ENCODE measurements around the gene PRRC2A. TPM values are rescaled to one million over a fixed set of nuclear protein-coding genes. Genes with fewer than 3 reads are reported as not detected.

PRRC2A gene
- total and polyA plus RNA-seq, 4 experiments from 2014 or later: 0.09 to 218 (median 113) TPM

- CTCF ChIA-PET (ENCODE audit: partially characterized antibody): no interaction called here
- intact Hi-C loops (cut with micrococcal nuclease): loop anchor here (1.0 to 10.0 kb wide), 3 partner anchors 8 to 1545 kb away; partner anchors contain the start of genes BAG6, HSD17B8, PSMB8 and RING1
Observed at GRCh38 chr6:31659649-31660380, 39.3 kb downstream of the PRRC2A start.

DNA sequence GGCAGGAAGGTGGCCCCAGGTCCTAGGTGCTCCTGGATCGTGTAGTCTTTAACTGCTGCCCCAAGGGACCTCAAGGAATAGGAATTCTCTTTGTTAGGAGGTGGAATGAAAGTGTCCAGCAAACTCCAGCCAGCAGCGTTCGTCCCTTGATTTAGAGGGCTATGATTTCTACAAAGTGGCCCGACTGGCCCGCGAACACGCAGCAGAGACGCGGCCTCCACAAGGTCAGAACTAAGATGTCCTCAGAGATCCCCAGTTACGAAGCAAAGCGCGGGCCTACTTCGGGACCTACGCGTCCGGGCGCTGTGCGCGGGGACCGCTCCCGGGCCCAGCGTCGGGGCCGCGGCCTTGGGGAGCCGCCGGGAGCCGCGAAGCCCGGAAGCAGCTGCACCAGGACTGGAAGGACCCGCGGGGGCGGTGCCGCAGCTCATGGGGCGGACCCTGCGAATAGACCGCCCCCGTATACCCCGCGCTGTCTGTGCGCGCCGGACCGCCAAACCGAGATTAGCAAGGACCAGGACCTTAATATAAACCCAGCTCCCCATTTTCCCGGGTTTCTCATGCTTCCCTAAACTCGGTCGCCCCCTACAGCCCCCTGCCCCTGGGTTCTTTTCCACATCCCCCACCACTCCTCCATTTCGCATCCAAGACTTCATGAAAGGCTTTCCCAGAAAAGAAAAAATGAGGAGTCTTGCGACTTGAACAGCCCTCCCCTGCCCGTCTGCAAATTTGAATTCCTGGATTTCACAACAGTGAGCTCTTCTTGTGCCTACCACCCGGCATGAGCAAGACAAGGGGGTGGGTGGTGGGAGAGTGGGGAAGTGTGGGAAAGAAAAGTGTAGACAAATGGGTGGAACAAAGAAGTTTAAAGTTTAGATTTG is 40.1 kb downstream of the PRRC2A start, which contains the start of gene C6orf47:
Gene C6orf47, minus strand, starts transcription at position 398 of the 881 bp plus-strand sequence. CDS start 831 bp downstream, outside the sequence.
- ChIA-PET CTCF (ENCODE audit: partially characterized antibody) (interaction anchor here (0.8 kb wide), 1 partner anchor 63 kb away, joined by 3 read pairs; no protein-coding TSS in a partner anchor), POLR2A (ENCODE audit: partially characterized antibody) (interaction anchor here (0.5 to 8.6 kb wide), 28 partner anchors 7 to 1311 kb away, joined by 3 to 269 read pairs (median 4); partner anchors contain the start of genes ABHD16A, APOM, BAG6 and CLIC1)
- Mint-ChIP-seq H3K4me3 (peak within 1 kb of the TSS; percentile 86 to 93 (median 92)), H3K4me1 (peaks cover 48 to 87% (median 66%) of the 10 kb centered on the region in 4 donors), H3K9me3 (peaks cover 0 to 2% (median 0%) of the 10 kb centered on the region in 8 donors), H3K36me3 (peaks cover 18 to 59% of the 10 kb centered on the region in 2 donors), H3K27ac (peak within 1 kb of the TSS; percentile 88 to 95 (median 91)), H3K27me3 (no peaks in the 10 kb centered on the region)
- Histone ChIP-seq H3K4me3 (ENCODE audit: low read length in 2 of 2) (peak within 1 kb of the TSS; percentile 71 to 83), H3K27me3 (ENCODE audit: insufficient read depth, low read length) (no peaks in the 10 kb centered on the region), H3K9me3 (ENCODE audit: control insufficient read depth in 1 of 2, low read length in 2 of 2) (no peaks in the 10 kb centered on the region), H3K27ac (ENCODE audit: low read depth, low read length) (peak within 1 kb of the TSS; percentile 84), H3K4me1 (ENCODE audit: insufficient read depth, low read length) (peaks cover 61% of the 10 kb centered on the region), H3K36me3 (ENCODE audit: insufficient read depth, low read length) (peaks cover 13% of the 10 kb centered on the region)
- intact Hi-C loops (cut with micrococcal nuclease): loop anchor here (1.0 to 10.0 kb wide), 2 partner anchors 8 to 1544 kb away; partner anchors contain the start of genes BAG6, HSD17B8, RING1 and RXRB
- peak; percentile 64 to 76 (median 66) for DNase-seq

More at GRCh38 chr6:31659649-31660380, 39.3 kb downstream of the PRRC2A start:
- POLR2A ChIA-PET (ENCODE audit: partially characterized antibody): interaction anchor here (0.7 to 8.6 kb wide), 18 partner anchors 6 to 243 kb away, joined by 3 to 269 read pairs (median 4); partner anchors contain the start of genes ABHD16A, APOM, BAG6 and DDX39B
- H3K4me3 ChIP-seq (ENCODE audit: low read length in 2 of 2): peak overlapping the region; percentile 71 to 83
- H3K4me3 Mint-ChIP-seq: peak overlapping the region; percentile 86 to 93 (median 92)
- H3K9me3 ChIP-seq (ENCODE audit: control insufficient read depth in 1 of 2, low read length in 2 of 2): no peaks in the 10 kb centered on the region
- H3K4me1 ChIP-seq (ENCODE audit: insufficient read depth, low read length): peaks cover 61% of the 10 kb centered on the region
- H3K36me3 Mint-ChIP-seq: peaks cover 19 to 56% of the 10 kb centered on the region in 2 donors
- peaks cover 13% of the 10 kb centered on the region for H3K36me3 ChIP-seq (ENCODE audit: insufficient read depth, low read length)
- peaks cover 0 to 2% (median 0%) of the 10 kb centered on the region in 8 donors for H3K9me3 Mint-ChIP-seq
- H3K27me3 ChIP-seq (ENCODE audit: insufficient read depth, low read length): no peaks in the 10 kb centered on the region
- H3K4me1 Mint-ChIP-seq: peaks cover 49 to 88% (median 65%) of the 10 kb centered on the region in 4 donors
- H3K27ac Mint-ChIP-seq: peak overlapping the region; percentile 84 to 95 (median 90)
- H3K27ac ChIP-seq (ENCODE audit: low read depth, low read length): peak overlapping the region; percentile 84
- DNase-seq: peak; percentile 13 to 60 (median 32)
- no peaks in the 10 kb centered on the region for H3K27me3 Mint-ChIP-seq

DNA sequence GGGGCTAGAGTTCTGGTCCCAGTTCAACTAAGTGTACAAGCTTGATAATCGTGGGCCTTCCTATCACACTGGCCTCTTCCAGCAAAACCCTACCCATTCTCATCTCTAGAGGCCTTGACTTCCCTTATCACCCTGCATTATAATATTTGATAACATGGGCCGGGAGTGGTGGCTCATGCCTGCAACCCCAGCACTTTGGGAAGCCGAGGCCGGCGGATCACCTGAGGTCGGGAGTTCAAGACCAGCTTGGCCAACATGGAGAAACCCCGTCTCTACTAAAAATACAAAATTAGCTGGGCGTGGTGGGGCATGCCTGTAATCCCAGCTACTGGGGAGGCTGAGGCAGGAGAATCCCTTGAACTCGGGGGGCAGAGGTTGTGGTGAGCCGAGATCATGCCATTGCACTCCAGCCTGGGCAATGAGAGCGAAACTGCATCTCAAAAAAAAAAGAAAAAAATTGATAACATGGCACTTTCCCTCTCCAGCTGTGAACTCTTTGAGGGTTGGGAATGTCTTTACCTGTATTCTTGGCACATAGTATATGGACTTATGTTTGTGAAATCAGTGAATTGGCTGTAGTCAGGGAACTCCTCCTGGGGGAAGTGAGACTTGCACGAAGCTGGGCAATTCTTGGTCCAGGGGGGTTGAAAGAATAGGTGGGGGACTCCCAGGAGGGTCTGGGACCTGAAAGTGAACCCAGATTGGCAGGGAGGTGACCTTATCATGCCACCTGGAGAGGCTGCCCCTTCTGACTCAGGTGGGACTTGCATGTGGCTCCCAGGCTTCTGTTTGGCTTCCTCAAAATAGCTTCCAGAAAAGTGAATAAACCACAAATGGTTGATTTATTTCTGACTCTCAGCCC is 41.0 kb downstream of the PRRC2A start:
- Mint-ChIP-seq H3K27ac (peak overlapping the region; percentile 84 to 93 (median 89)), H3K27me3 (no peaks in the 10 kb centered on the region), H3K9me3 (peaks cover 0 to 2% (median 0%) of the 10 kb centered on the region in 8 donors), H3K4me1 (peaks cover 47 to 86% (median 67%) of the 10 kb centered on the region in 4 donors), H3K36me3 (peaks cover 17 to 58% of the 10 kb centered on the region in 2 donors), H3K4me3 (peak overlapping the region; percentile 86 to 93 (median 92))
- Histone ChIP-seq H3K27me3 (ENCODE audit: insufficient read depth, low read length) (no peaks in the 10 kb centered on the region), H3K4me3 (ENCODE audit: low read length in 2 of 2) (peak overlapping the region in 1 of 2 donors; percentile 83), H3K27ac (ENCODE audit: low read depth, low read length) (peak overlapping the region; percentile 84), H3K9me3 (ENCODE audit: control insufficient read depth in 1 of 2, low read length in 2 of 2) (no peaks in the 10 kb centered on the region), H3K4me1 (ENCODE audit: insufficient read depth, low read length) (peaks cover 64% of the 10 kb centered on the region), H3K36me3 (ENCODE audit: insufficient read depth, low read length) (peaks cover 13% of the 10 kb centered on the region)
- no peak for DNase-seq
- ChIA-PET POLR2A (ENCODE audit: partially characterized antibody) (interaction anchor here (0.5 to 8.6 kb wide), 28 partner anchors 8 to 1310 kb away, joined by 3 to 269 read pairs (median 4); partner anchors contain the start of genes ABHD16A, APOM, BAG6 and CLIC1), CTCF (ENCODE audit: partially characterized antibody) (no interaction called here)
- intact Hi-C loops (cut with micrococcal nuclease): loop anchor here (10.0 kb wide), 1 partner anchor 1543 kb away; the partner anchor contains the start of genes HSD17B8, RING1, RXRB and SLC39A7

GRCh38 chr6:31662124-31662723 is 41.7 kb downstream of the PRRC2A start:
- H3K36me3 ChIP-seq (ENCODE audit: insufficient read depth, low read length): peaks cover 17% of the 10 kb centered on the region
- H3K4me3 ChIP-seq (ENCODE audit: low read length in 2 of 2): no peak overlapping the region
- no peak overlapping the region for H3K27ac ChIP-seq (ENCODE audit: low read depth, low read length)
- Mint-ChIP-seq H3K9me3 (peaks cover 0 to 2% (median 0%) of the 10 kb centered on the region in 8 donors), H3K4me3 (peak overlapping the region in 6 of 8 donors; percentile 8 to 78 (median 46)), H3K27me3 (no peaks in the 10 kb centered on the region), H3K36me3 (peaks cover 20 to 58% of the 10 kb centered on the region in 2 donors), H3K27ac (peak overlapping the region in 5 of 7 donors; percentile 11 to 89 (median 77)), H3K4me1 (peaks cover 49 to 92% (median 68%) of the 10 kb centered on the region in 4 donors)
- ChIA-PET CTCF (ENCODE audit: partially characterized antibody) (interaction anchor here (4.6 kb wide), 1 partner anchor 9 kb away, joined by 28 read pairs; the partner anchor contains the start of genes APOM and BAG6), POLR2A (ENCODE audit: partially characterized antibody) (interaction anchor here (0.8 to 8.6 kb wide), 7 partner anchors 9 to 201 kb away, joined by 3 to 269 read pairs (median 9); partner anchors contain the start of genes APOM, BAG6, HSPA1B and NEU1)
- H3K27me3 ChIP-seq (ENCODE audit: insufficient read depth, low read length): no peaks in the 10 kb centered on the region
- no peak for DNase-seq
- peaks cover 69% of the 10 kb centered on the region for H3K4me1 ChIP-seq (ENCODE audit: insufficient read depth, low read length)
- intact Hi-C loops (cut with micrococcal nuclease): loop anchor here (10.0 kb wide), 1 partner anchor 1543 kb away; the partner anchor contains the start of genes HSD17B8, RING1, RXRB and SLC39A7
- H3K9me3 ChIP-seq (ENCODE audit: control insufficient read depth in 1 of 2, low read length in 2 of 2): no peaks in the 10 kb centered on the region

GRCh38 chr6:31663126-31663960 is 42.8 kb downstream of the PRRC2A start:
- no peak for DNase-seq
- Mint-ChIP-seq H3K4me1 (peaks cover 45 to 90% (median 67%) of the 10 kb centered on the region in 4 donors), H3K27me3 (no peaks in the 10 kb centered on the region), H3K36me3 (peaks cover 26 to 57% of the 10 kb centered on the region in 2 donors), H3K4me3 (peak overlapping the region; percentile 89 to 100 (median 96)), H3K27ac (peak overlapping the region; percentile 44 to 100 (median 98)), H3K9me3 (peaks cover 0 to 2% (median 0%) of the 10 kb centered on the region in 8 donors)
- peak overlapping the region; percentile 94 to 96 for H3K4me3 ChIP-seq (ENCODE audit: low read length in 2 of 2)
- no peaks in the 10 kb centered on the region for H3K9me3 ChIP-seq (ENCODE audit: control insufficient read depth in 1 of 2, low read length in 2 of 2)
- peak overlapping the region; percentile 92 for H3K27ac ChIP-seq (ENCODE audit: low read depth, low read length)
- H3K4me1 ChIP-seq (ENCODE audit: insufficient read depth, low read length): peaks cover 69% of the 10 kb centered on the region
- H3K27me3 ChIP-seq (ENCODE audit: insufficient read depth, low read length): no peaks in the 10 kb centered on the region
- CTCF ChIA-PET (ENCODE audit: partially characterized antibody): interaction anchor here (1.0 to 4.6 kb wide), 4 partner anchors 10 to 88 kb away, joined by 3 to 28 read pairs (median 4); partner anchors contain the start of genes APOM, BAG6 and TNF
- POLR2A ChIA-PET (ENCODE audit: partially characterized antibody): interaction anchor here (0.7 to 8.6 kb wide), 11 partner anchors 10 to 172 kb away, joined by 3 to 269 read pairs (median 5); partner anchors contain the start of genes APOM, BAG6, DDX39B and HSPA1B
- H3K36me3 ChIP-seq (ENCODE audit: insufficient read depth, low read length): peaks cover 24% of the 10 kb centered on the region
- intact Hi-C loops (cut with micrococcal nuclease): loop anchor here (10.0 kb wide), 1 partner anchor 1541 kb away; the partner anchor contains the start of genes HSD17B8, RING1, RXRB and SLC39A7
